ENCODE measurements around the gene TSC22D2. TPM values are rescaled to one million over a fixed set of nuclear protein-coding genes. Genes with fewer than 3 reads are reported as not detected.

Gene TSC22D2
- total RNA-seq, 1 experiment from 2014 or later, result 26.5 TPM

DNA sequence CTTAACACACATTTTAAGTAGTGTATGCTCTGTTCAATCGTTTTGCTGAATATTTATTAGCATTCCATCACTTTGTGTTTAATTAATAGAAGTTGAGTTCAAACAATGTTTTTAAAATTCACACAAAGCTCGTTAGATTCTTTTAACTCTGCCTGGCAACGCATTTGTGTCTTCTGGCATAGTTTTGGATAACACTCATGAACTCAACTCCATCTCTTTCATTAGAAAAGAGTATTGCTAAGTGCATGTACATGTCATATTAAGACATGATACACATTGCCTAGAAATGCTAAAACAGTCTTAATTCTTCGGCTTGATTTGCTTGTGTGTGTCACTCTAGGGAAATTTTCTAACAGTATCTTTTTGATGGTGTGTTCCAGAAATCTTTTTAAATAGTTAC lies 15.7 kb downstream of the TSC22D2 start:
- Histone ChIP-seq H3T11ph (ENCODE audit: low read length) (no peak overlapping the region), H4K20me1 (ENCODE audit: control insufficient read depth, insufficient read depth, insufficient read length) (no peaks in the 10 kb centered on the region), H2BK20ac (ENCODE audit: low read depth, low read length, poor library complexity, severe bottlenecking) (no peak overlapping the region), H3K56ac (ENCODE audit: insufficient read length, low read depth, low read length) (no peak overlapping the region), H2BK120ac (ENCODE audit: low read depth, low read length, poor library complexity, severe bottlenecking) (no peak overlapping the region), H3K9me3 (ENCODE audit: control insufficient read depth, low read depth, low read length) (no peaks in the 10 kb centered on the region), H3K4me1 (ENCODE audit: insufficient read depth, low read length) (no peaks in the 10 kb centered on the region), H3K9ac (ENCODE audit: extremely low read depth, insufficient read length, low read length) (no peak overlapping the region), H3K79me2 (ENCODE audit: insufficient read depth, low read length) (no peaks in the 10 kb centered on the region; the same call in 1 of the 2 replicates), H3K23me2 (ENCODE audit: insufficient read length, low read depth, low read length, poor library complexity, severe bottlenecking) (no peaks in the 10 kb centered on the region), H2AK5ac (ENCODE audit: insufficient read length, low read length) (no peak overlapping the region), H3K27ac (ENCODE audit: insufficient read length, low read depth, low read length) (no peak overlapping the region), H3K27me3 (ENCODE audit: insufficient read depth, low read length) (no peaks in the 10 kb centered on the region), H2BK15ac (ENCODE audit: low read depth, low read length) (no peak overlapping the region), H4K91ac (ENCODE audit: insufficient read length, low read depth, low read length) (no peak overlapping the region), H3K4me2 (ENCODE audit: insufficient read depth, insufficient read length, low read length) (no peak overlapping the region), H3K4ac (ENCODE audit: low read depth, low read length) (no peak overlapping the region), H3K18ac (ENCODE audit: insufficient read length, low read depth, low read length) (no peak overlapping the region), H4K8ac (replicated peaks; ENCODE audit: insufficient read length, low read depth, low read length) (no peak overlapping the region), H2BK12ac (ENCODE audit: insufficient read length, low read depth, low read length) (no peak overlapping the region), H3K14ac (ENCODE audit: insufficient read depth, low read length) (no peak overlapping the region), H3K79me1 (ENCODE audit: insufficient read depth, low read depth, low read length, poor library complexity, severe bottlenecking) (peaks cover 5% of the 10 kb centered on the region), H2AFZ (ENCODE audit: low read length) (no peak overlapping the region), H4K5ac (ENCODE audit: insufficient read length, low read depth, low read length) (no peak overlapping the region), H3K23ac (ENCODE audit: insufficient read length, low read depth, low read length) (no peak overlapping the region), H2BK5ac (ENCODE audit: insufficient read length, low read length) (no peak overlapping the region)
- WGBS (ENCODE audit: extremely low coverage, insufficient read length, low lambda C conversion rate), result no CpG with 5 or more reads among the region's 4 CpGs
- no peak overlapping the region for H3K4me3 Mint-ChIP-seq
- H3K9me3 Mint-ChIP-seq, result no peaks in the 10 kb centered on the region
- no peaks in the 10 kb centered on the region for H3K27me3 Mint-ChIP-seq (ENCODE audit: low read depth)
- no peaks in the 10 kb centered on the region; a peak in 1 of 7 replicates for H3K36me3 Mint-ChIP-seq (ENCODE audit: insufficient read depth in 1 of 3, low read depth in 3 of 3)
- TF ChIP-seq, protein P1, sequence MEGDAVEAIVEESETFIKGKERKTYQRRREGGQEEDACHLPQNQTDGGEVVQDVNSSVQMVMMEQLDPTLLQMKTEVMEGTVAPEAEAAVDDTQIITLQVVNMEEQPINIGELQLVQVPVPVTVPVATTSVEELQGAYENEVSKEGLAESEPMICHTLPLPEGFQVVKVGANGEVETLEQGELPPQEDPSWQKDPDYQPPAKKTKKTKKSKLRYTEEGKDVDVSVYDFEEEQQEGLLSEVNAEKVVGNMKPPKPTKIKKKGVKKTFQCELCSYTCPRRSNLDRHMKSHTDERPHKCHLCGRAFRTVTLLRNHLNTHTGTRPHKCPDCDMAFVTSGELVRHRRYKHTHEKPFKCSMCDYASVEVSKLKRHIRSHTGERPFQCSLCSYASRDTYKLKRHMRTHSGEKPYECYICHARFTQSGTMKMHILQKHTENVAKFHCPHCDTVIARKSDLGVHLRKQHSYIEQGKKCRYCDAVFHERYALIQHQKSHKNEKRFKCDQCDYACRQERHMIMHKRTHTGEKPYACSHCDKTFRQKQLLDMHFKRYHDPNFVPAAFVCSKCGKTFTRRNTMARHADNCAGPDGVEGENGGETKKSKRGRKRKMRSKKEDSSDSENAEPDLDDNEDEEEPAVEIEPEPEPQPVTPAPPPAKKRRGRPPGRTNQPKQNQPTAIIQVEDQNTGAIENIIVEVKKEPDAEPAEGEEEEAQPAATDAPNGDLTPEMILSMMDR (conservative IDR thresholded peaks at IDR 0.05), result no peak
- H3K4me1 Mint-ChIP-seq, result peaks cover 26 to 32% of the 10 kb centered on the region in 2 experiments
- no peak overlapping the region for H3K27ac Mint-ChIP-seq
- DNase-seq, result no peak

All from H9 (cell line).